Ureter (tissue), 1 donor: Measurements from ENCODE around the gene MAP2K7. TPM values are rescaled to one million over a fixed set of nuclear protein-coding genes. Genes with fewer than 3 reads are reported as not detected.
"Not testable (repeated sequence)": the region's sequence is repeated elsewhere in the genome, so short reads cannot be mapped to it uniquely, and the experiment has no call there.

Source experiments
- DNase-seq: peaks from one replicate; pipeline ENCODE4 v3.0.0-alpha.2; 2020; ENCODE audit warnings: low spot score
- total RNA-seq: library from RNA; stranded (reverse); gene quantifications from one replicate; pipeline ENCODE4 v1.2.4, GENCODE V29; 2023
- donor health status: DM: yes; HTN: yes; CAD: no.

The MAP2K7 gene
- total RNA-seq, 1 donor from 2014 or later, result 35.1 TPM

GRCh38 chr19:7930030-7930429 is 26.4 kb downstream of the MAP2K7 start:
- not testable (repeated sequence) for DNase-seq

GRCh38 chr19:7930765-7931164 is 27.1 kb downstream of the MAP2K7 start:
- DNase-seq, result no peak

- no peak for DNase-seq
Observed at GRCh38 chr19:7931221-7932061, 27.8 kb downstream of the MAP2K7 start.

GRCh38 chr19:7932276-7932929 is 28.7 kb downstream of the MAP2K7 start:
- no peak for DNase-seq

- no peak for DNase-seq
Observed at GRCh38 chr19:7932930-7933300, 29.2 kb downstream of the MAP2K7 start.

- no peak for DNase-seq
Observed at GRCh38 chr19:7933411-7933810, 29.7 kb downstream of the MAP2K7 start.

- no peak for DNase-seq
Observed at GRCh38 chr19:7933828-7934725, 30.4 kb downstream of the MAP2K7 start.

GRCh38 chr19:7934766-7935165 is 31.1 kb downstream of the MAP2K7 start:
- DNase-seq, result no peak

GRCh38 chr19:7940841-7941240 is 37.2 kb downstream of the MAP2K7 start:
- DNase-seq, result no peak

GRCh38 chr19:7941895-7942596 is 38.4 kb downstream of the MAP2K7 start:
- no peak for DNase-seq

GRCh38 chr19:7942981-7943443 is 39.3 kb downstream of the MAP2K7 start:
- no peak for DNase-seq

- peak; percentile 99 for DNase-seq
Observed at GRCh38 chr19:7943444-7944176, 39.9 kb downstream of the MAP2K7 start, which contains the start of gene TIMM44. Gene TIMM44 (minus strand): TSS chr19:7943666. CDS start chr19:7943651, 15 bp downstream.

- DNase-seq, result peak; percentile 88
Observed at GRCh38 chr19:7944177-7944761, 40.6 kb downstream of the MAP2K7 start.

GRCh38 chr19:7947939-7948338 is 44.3 kb downstream of the MAP2K7 start:
- DNase-seq, result no peak

GRCh38 chr19:7953060-7953459 is 49.4 kb downstream of the MAP2K7 start:
- peak; percentile 67 for DNase-seq

GRCh38 chr19:7953576-7953975 is 49.9 kb downstream of the MAP2K7 start:
- DNase-seq, result no peak

GRCh38 chr19:7955696-7956095 is 52.0 kb downstream of the MAP2K7 start:
- no peak for DNase-seq

GRCh38 chr19:7959211-7959610 is 55.5 kb downstream of the MAP2K7 start:
- no peak for DNase-seq

GRCh38 chr19:7961082-7961481 is 57.4 kb downstream of the MAP2K7 start:
- not testable (repeated sequence) for DNase-seq

- DNase-seq, result no peak
Observed at GRCh38 chr19:7961920-7962626, 58.4 kb downstream of the MAP2K7 start.
